Brain pericyte (primary cell): ENCODE measurements around the gene ZNF527.
A peak's percentile ranks its signal among the peaks of the same experiment; 100 is the strongest.
"Not testable (repeated sequence)": the region's sequence is repeated elsewhere in the genome, so short reads cannot be mapped to it uniquely, and the experiment has no call there.

Experiments
- DNase-seq: peaks from one replicate; pipeline ENCODE4 v3.0.0-alpha.2; 2012; ENCODE audit warnings: low read depth, low spot score

ZNF527 gene

DNA sequence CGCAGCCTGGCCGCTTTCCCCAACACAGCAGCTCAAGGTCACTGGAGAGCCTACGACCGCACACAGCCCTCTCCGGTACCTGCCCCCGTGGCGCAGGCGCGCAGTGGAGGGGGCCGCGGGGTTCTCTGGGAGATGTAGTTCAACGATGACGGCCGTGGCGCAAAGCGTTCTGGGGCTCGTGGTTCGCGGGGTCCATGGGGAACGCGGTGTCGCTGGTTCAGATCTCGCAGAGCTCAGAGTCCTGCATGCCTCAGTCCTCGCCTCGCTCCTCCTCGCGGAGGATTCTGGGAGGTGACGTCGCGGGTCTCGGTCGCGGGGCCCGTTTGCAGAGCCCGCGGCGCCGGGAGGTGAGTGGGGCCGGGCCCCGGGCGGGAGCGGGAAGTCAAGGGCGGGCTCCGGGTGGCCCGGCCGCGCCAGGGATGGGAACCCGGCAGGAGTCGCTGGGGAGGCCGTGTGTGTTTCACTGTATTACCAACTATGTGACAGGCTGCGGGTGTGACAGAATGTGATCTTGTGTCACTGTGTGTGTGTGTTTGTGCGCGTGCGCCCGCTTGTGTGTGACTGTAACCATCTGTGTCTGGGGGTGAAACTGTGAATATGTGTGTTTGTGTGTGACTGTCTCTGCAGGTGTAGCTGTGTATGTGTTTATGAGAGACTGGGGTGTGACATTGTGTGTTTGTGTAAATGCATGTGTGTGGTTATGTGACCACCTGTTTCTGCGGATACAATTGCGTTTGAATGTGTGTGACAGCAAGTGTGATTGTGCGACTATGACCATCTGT, at the start of gene ZNF527:
TSS of gene ZNF527 (plus strand) at position 220 of the 782 bp plus-strand sequence. CDS start 3,100 bp downstream, outside the sequence.
- DNase-seq, result peak; percentile 90

DNA sequence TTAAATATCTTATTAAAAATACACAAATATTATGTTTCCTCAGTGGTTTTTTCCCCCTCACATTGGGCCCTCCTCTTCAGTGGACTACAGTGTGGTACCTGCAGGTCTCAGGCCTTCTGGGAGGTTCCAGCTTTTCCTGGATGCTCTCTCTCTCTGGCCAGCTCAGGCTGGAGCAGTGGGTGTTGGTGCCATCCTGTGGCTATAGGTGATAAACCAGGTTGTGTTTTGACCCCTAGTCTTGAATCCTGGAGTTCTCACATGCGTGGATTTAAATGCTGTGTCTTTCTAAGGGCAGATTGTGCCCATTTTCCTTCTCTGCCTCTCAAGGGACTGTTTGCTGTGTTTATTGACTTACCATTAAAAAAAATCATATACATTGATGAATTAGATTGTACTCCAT, 41.2 kb upstream of the ZNF527 start:
- no peak for DNase-seq

DNA sequence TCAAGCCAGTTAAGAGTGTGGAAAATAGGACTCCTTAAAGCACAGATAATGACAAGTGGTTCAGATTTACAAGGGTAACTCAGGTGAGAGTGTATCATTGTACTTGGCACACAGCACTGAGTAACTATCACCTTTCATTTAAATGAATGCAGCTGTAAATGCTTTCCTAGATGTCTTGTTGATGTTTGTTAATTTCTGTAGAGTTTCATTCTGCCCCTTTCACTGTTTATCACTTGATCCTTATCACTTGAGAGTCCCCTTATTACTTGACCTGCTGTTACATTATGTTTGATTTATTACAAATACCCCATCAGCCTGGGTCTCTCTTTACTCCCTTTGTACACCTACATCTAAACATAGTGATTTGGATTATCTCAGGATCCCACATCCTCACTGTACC, 38.1 kb upstream of the ZNF527 start:
- DNase-seq, result no peak

DNA sequence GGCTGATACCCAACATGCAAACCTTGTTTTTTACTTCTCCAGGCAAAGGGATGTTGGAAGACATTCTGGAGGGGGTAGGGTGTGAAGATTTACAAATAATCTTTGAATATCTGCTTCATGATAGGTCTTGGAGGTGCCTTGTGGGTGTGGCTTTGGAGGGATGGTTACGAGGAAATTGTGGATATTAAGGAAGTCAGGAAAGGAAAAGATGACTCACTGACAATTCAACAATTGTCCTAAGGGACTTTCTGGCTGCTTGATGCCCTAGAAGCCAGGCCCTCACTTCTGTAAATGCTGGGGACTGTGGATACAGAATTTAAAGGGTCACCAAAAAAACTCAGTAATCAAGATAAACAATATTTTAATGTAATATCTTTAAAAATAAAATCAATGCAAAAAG, 37.4 kb upstream of the ZNF527 start:
- no peak for DNase-seq

DNA sequence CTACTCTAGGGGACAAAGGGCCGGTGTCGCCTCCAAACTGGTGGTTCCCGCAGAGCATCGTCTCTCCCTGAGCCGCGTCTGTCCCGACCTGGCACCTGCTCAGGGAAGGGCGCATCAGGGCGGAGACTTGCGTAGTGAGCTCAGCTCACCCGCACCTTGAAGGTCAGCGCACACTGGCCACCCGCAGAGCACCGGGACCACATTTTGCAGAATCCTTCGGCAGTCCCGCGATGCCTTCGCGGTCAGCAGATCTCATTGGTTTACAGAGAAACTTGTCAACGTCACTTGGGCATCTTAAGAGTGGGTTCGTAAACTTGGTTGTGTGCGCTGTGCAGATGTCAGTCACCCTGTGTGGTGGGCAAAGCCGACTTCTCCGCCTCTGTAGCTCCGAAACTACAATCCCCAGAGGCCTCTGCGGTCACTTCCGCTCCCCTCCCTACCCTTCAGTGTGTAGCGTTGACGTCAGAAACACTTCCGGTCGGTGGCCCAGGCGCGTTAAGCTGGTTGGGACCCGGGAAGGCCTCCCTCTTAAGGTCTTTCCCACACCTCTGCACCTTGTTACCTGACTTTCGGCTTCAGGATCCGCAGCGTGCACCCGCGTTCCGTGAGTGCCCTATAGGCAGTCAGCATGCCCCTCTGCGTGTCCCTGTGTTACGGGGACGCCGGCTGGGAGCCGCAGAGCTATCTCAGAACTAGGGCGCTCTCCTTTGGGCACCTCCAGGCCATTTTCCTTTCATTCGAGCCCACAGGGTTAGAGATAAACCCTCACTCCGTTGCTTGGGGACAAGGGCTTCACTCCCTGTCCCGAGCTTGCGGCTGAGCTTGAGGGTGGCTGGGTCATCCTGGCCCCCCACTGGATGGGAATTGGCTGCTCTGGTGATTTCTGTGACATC, 36.5 kb upstream of the ZNF527 start:
- DNase-seq, result peak; percentile 57

DNA sequence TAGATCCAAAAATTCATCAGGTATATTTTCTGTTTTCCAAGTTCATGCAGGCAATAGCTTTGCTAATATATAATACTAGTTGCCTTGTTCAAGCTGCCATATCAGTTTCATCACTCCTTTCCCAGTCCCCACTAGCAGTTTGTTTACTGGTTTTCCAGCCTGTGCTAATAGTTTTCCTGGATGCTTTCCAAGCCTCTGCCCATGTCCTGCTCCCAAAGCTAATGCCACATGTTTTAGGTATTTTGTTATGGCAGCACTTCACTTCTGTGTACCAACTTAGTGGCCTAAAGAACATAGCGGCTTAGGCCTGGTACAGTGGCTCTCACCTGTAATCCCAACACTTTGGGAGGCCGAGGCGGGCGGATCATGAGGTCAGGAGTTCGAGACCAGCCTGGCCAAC, 28.1 kb upstream of the ZNF527 start:
- DNase-seq, result no peak

DNA sequence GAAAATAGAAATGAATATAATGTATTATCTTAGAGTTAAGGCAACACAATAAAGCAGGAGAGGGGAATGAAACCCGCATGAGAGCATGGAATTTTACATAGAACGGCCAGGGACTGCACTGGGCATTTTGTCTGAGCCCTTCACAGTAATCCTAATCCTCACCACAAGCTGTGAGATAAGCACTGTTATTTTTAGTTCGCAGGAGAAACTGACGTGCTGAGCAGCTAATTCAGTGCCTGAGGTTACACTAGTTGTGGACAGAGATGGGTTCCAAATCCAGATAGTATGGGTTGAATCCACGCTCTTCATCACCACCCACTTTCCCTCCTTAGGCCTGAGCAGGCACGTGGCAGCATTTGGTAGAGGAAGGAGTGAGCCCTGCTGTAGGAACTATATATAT, 24.8 kb upstream of the ZNF527 start:
- no peak for DNase-seq

DNA sequence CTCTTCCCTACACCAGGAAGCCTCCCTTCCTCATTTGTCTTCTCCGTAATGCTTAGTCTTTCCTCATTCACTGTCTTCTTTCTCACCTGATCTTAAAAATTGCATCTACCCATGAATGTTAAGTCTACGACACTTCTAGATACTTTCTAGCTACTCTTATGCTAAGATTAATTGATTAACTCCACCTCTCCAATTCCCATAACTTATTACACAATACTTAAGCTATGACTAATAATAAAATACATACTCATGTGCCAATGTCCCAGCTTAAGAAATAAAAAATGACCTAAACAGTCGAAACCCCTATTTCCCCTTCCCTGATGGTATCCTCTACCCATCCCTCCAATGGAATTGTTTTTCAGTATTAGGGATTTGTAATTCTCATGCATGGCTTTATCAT, 22.8 kb upstream of the ZNF527 start:
- DNase-seq, result no peak

DNA sequence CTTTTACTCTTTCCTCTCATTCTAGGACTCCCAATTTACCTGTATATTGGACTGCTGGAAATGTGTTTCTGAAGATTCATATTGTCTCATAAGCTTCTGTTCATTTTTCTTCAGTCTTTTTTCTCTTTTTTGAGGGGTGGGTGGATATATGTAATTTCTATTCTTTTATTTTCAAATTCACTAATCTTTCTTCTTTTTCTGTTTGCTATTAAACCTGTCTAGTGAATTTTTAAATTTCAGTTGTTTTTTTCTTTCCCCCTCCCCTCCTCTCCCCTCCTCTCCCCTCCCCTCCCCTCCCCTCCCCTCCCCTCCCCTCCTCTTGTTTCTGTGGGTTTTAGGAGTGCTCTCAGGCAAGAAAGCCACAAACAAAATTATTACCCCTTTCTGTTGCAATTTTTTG, 16.9 kb upstream of the ZNF527 start:
- no peak for DNase-seq

DNA sequence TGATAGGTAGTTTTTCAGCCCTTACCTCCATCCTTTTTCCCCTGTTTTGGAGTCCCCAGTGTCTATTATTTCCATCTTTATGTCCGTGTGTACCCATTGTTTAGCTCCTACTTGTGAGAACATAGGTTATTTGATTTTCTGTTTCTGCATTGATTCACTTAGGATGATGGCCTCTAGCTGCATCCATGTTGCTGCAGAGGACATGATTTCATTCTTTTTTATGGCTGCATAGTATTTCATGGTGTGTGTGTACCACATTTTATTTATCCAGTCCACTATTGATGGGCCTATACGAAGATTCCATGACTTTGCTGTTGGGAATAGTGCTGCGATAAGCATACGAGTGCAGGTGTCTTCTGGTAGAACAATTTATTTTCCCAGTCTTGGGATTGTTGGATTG, 15.0 kb upstream of the ZNF527 start:
- DNase-seq, result no peak

DNA sequence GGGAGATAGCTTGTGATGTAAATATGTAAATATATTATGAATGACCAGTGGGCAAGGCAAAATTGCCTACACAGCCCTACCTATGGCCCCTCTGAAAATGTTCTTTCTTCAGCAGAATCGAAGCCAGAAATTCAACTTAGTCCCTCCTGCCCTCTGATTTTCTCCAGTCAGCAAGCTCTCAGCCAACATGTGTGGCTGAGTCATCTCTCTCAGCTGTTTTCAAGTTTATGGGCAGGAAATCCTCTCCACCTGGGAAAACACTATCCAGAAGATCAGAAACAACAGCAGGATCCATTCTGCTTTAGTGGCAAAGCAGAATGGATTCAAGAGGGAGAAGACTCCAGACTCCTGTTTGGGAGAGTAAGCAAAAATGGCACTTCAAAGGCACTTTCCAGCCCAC, 8.9 kb upstream of the ZNF527 start:
- no peak for DNase-seq

DNA sequence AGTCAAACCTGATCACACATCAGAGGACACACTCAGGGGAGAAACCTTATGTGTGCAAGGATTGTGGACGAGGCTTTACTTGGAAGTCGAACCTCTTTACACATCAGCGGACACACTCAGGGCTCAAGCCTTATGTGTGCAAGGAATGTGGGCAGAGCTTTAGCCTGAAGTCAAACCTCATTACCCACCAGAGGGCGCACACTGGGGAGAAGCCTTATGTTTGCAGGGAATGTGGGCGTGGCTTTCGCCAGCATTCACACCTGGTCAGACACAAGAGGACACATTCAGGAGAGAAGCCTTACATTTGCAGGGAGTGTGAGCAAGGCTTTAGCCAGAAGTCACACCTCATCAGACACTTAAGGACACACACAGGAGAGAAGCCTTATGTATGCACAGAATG, 8.2 kb upstream of the ZNF527 start:
- no peak for DNase-seq

DNA sequence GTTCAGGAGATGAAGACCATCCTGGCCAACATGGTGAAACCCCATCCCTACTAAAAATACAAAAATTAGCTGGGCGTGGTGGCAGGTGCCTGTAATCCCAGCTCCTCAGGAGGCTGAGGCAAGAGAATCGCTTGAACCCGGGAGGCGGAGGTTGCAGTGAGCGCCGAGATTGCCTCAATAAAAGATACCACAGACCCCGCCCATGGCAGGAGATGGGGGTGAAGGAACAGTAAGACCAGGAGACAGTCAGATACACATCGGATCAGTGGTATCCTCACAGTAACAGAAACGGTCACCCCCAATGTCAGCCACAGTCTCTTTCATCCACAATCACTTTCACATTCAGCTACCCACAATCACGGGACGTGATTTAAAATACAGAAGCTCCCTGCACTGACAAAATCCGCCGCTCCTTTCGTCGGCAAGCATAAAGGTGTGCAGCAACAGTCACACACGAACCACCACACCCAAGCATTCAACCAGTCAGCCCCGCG, 466 bp upstream of the ZNF527 start:
- DNase-seq, result not testable (repeated sequence)

DNA sequence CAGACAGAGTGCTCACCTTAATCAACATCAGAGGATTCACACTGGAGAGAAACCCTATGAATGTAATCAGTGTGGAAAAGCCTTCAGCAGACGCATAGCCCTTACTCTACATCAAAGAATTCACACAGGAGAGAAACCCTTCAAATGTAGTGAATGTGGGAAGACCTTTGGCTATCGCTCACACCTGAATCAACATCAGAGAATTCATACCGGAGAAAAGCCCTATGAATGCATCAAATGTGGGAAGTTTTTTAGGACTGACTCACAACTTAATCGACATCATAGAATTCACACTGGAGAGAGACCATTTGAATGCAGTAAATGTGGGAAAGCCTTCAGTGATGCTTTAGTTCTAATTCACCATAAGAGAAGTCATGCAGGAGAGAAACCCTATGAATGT, 18.3 kb downstream of the ZNF527 start:
- no peak for DNase-seq

DNA sequence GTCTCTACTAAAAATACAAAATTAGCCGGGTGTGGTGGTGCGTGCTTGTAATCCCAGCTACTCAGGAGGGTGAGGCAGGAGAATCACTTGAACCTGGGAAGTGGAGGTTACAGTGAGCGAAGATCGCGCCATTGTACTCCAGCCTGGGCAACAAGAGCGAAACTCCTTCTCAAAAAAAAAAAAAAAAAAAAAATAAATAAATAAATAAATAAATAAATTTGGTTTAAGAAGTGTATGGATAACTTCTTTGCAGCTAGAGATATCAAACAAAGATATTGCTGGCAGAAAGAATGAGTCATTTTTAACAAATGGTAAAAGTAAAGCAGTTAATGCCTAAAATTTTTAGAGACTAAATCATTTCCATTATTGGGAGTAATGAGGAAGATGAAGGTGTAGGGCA, 20.5 kb downstream of the ZNF527 start:
- DNase-seq, result not testable (repeated sequence)

DNA sequence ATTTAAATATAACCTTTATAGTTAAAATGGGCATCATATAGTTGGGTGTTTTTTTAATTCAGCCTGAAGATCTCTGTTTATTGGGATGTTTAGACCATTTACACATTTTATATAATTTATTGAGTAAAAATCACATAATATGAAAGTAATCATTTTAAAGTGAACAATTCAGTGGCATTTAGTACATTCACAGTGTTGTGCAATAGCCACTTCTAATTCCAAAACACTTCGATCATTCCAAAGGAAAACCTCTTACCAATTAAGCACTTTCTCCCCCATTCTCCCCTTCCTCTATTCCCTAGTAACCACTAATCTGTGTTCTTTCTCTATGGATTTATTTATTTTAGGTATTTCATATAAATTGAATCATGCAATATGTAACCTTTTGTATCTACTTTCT, 30.2 kb downstream of the ZNF527 start:
- DNase-seq, result no peak

DNA sequence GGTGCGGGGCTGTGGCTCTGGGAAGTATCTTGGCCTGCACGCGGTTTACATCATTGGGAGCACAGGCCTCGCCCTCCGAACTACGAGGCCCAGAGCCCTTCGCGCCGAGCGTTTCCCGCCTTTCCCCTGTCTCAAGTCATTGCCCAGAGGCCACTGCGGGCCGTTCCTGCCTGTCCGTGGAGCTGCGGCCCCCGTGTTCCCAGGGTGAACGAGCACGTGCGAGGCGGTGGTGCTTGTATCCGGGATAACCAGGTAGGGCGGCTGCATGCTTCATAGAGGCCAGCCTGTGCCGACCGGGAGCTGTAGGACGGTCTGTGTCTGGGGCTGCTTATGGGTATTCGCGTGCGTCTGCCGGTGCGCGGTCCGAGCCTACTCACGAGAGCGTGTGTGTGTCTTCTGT, 32.5 kb downstream of the ZNF527 start:
- DNase-seq, result no peak

DNA sequence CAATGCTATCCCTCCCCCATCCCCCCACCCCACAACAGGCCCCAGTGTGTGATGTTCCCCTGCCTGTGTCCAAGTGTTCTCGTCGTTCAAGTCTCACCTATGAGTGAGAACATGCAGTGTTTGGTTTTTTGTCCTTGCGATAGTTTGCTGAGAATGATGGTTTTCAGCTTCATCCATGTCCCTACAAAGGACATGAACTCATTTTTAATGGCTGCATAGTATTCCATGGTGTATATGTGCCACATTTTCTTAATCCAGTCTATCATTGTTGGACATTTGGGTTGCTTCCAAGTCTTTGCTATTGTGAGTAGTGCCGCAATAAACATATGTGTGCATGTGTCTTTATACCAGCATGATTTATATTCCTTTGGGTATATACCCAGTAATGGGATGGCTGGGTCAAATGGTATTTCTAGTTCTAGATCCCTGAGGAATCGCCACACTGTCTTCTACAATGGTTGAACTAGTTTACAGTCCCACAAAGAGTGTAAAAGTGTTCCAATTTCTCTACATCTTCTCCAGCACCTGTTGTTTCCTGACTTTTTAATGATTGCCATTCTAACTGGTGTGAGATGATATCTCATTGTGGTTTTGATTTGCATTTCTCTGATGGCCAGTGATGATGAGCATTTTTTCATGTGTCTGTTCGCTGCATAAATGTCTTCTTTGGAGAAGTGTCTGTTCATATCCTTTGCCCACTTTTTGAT, 35.4 kb downstream of the ZNF527 start:
- DNase-seq, result not testable (repeated sequence)

DNA sequence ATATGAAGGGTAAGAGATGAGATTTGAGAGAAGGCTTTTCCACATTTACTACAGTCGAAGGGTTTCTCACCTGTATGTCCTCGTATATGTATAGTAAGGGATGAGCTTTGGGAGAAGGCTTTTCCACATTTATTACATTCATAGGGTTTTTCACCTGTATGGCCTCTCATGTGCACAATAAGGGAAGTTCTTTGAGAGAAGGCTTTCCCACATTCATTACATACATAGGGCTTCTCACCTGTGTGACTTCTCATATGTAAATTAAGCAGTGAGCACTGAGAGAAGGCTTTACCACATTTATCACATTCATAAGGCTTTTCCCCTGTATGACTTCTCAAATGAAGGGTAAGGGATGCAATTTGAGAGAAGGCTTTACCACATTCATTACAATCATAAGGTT, 41.8 kb downstream of the ZNF527 start:
- DNase-seq, result no peak

DNA sequence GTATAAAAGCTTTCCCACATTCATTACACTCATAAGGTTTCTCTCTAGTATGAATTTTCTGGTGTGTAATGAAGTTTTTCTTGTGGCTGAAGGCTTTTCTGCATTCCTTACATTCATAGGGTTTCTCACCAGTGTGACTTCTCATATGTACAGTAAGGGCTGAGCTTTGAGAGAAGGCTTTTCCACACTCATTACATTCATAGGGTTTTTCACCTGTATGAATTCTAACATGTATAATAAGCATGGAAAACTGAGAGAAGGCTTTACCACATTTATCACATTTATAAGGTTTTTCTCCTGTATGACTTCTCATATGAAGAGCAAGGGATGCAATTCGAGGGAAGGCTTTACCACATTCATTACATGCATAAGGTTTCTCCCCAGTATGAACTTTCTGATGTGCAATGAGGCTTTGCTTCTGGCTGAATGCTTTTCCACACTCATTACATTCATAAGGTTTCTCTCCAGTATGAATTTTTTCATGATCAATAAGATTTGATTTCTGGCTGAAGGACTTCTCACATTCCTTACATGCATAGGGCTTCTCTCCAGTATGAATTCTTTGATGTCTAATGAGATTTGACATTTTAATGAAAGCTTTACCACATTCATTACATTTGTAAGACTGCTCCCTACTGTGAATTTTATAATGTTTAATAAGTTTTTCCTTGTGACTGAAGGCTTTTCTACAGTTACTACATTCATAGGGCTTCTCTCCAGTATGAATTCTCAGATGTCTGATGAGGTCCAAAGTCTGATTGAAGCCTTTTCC, 42.6 kb downstream of the ZNF527 start:
- no peak for DNase-seq
